Renal cortex interstitium (tissue), 11 donors: Measurements from ENCODE around the gene GALNT14. TPM values are rescaled to one million over a fixed set of nuclear protein-coding genes. Genes with fewer than 3 reads are reported as not detected.

Source experiments
- DNase-seq, 11 donors: peaks; one replicate each; pipeline ENCODE4 v3.0.0-alpha.2; 2013; ENCODE audit warnings: low read depth in 9 of 11, low spot score in 4 of 11; ENCODE audit errors: extremely low read depth in 1 of 11
- polyA plus RNA-seq, 3 donors: library from polyadenylated mRNA; unstranded; fragments of 120-200 nt; gene quantifications; one replicate each; pipeline ENCODE4 v1.2.1, GENCODE V29; 2013; ENCODE audit not compliant: insufficient read length in 3 of 3

Gene GALNT14
- polyA plus RNA-seq, 3 donors, result 33.2 to 41.7 (median 40.9) TPM

GRCh38 chr2:31108561-31109286, 29.5 kb downstream of the GALNT14 start:
- no peak for DNase-seq

GRCh38 chr2:31107591-31108300, 30.5 kb downstream of the GALNT14 start:
- DNase-seq, result peak in 5 of 11 donors; percentile 10 to 28 (median 18)

- no peak for DNase-seq
Measured at GRCh38 chr2:31101701-31102100, 36.5 kb downstream of the GALNT14 start.

- no peak for DNase-seq
Measured at GRCh38 chr2:31097962-31098613, 40.2 kb downstream of the GALNT14 start.

- DNase-seq, result no peak
Measured at GRCh38 chr2:31090188-31090587, 48.1 kb downstream of the GALNT14 start.

GRCh38 chr2:31089645-31090044, 48.6 kb downstream of the GALNT14 start:
- no peak for DNase-seq

GRCh38 chr2:31088504-31089195, 49.6 kb downstream of the GALNT14 start:
- no peak for DNase-seq

- no peak for DNase-seq
Measured at GRCh38 chr2:31087491-31087890, 50.7 kb downstream of the GALNT14 start.

- no peak for DNase-seq
Measured at GRCh38 chr2:31086590-31086989, 51.6 kb downstream of the GALNT14 start.

GRCh38 chr2:31083234-31083993, 54.8 kb downstream of the GALNT14 start:
- DNase-seq, result peak in 6 of 11 donors; percentile 38 to 67 (median 42)

GRCh38 chr2:31082002-31082401, 56.2 kb downstream of the GALNT14 start:
- no peak for DNase-seq

- DNase-seq, result no peak
Measured at GRCh38 chr2:31081492-31081891, 56.7 kb downstream of the GALNT14 start.

- no peak for DNase-seq
Measured at GRCh38 chr2:31080361-31080760, 57.9 kb downstream of the GALNT14 start.

GRCh38 chr2:31079665-31080064, 58.6 kb downstream of the GALNT14 start:
- no peak for DNase-seq

- DNase-seq, result no peak
Measured at GRCh38 chr2:31078579-31079105, 59.6 kb downstream of the GALNT14 start.

GRCh38 chr2:31078011-31078410, 60.2 kb downstream of the GALNT14 start:
- no peak for DNase-seq

- DNase-seq, result no peak
Measured at GRCh38 chr2:31075941-31076590, 62.2 kb downstream of the GALNT14 start.

- no peak for DNase-seq
Measured at GRCh38 chr2:31075431-31075830, 62.8 kb downstream of the GALNT14 start.
